ENCODE measurements around the gene CCDC106. TPM values are rescaled to one million over a fixed set of nuclear protein-coding genes. Genes with fewer than 3 reads are reported as not detected.

Gene CCDC106
- total RNA-seq, 2 experiments from 2014 or later, result 4.2 to 4.4 TPM

GRCh38 chr19:55694241-55694655 is 46.2 kb downstream of the CCDC106 start:
- no peaks in the 10 kb centered on the region for H3K27me3 Mint-ChIP-seq (ENCODE audit: low read depth)
- H3K27ac Mint-ChIP-seq, result no peak overlapping the region
- intact Hi-C loops (cut with micrococcal nuclease), result no loop called here
- CTCF ChIA-PET, result no interaction called here
- no peak for DNase-seq
- peaks cover 18% of the 10 kb centered on the region for H3K36me3 Mint-ChIP-seq (ENCODE audit: low read depth)
- no peak overlapping the region for H3K4me3 Mint-ChIP-seq
- H3K9me3 Mint-ChIP-seq, result no peaks in the 10 kb centered on the region
- H3K4me1 Mint-ChIP-seq (ENCODE audit: low read depth), result no peaks in the 10 kb centered on the region

GRCh38 chr19:55694656-55695491 is 46.9 kb downstream of the CCDC106 start:
- Mint-ChIP-seq H3K27me3 (ENCODE audit: low read depth) (no peaks in the 10 kb centered on the region), H3K27ac (no peak overlapping the region), H3K9me3 (no peaks in the 10 kb centered on the region), H3K4me3 (no peak overlapping the region), H3K36me3 (ENCODE audit: low read depth) (peaks cover 16% of the 10 kb centered on the region), H3K4me1 (ENCODE audit: low read depth) (no peaks in the 10 kb centered on the region)
- CTCF ChIA-PET, result no interaction called here
- no peak for DNase-seq
- intact Hi-C loops (cut with micrococcal nuclease), result no loop called here

GRCh38 chr19:55695511-55696290 is 47.7 kb downstream of the CCDC106 start:
- CTCF ChIA-PET, result no interaction called here
- Mint-ChIP-seq H3K9me3 (no peaks in the 10 kb centered on the region), H3K27me3 (ENCODE audit: low read depth) (no peaks in the 10 kb centered on the region), H3K4me3 (no peak overlapping the region), H3K4me1 (ENCODE audit: low read depth) (no peaks in the 10 kb centered on the region), H3K36me3 (ENCODE audit: low read depth) (peaks cover 21% of the 10 kb centered on the region), H3K27ac (no peak overlapping the region)
- intact Hi-C loops (cut with micrococcal nuclease), result no loop called here
- DNase-seq, result no peak

GRCh38 chr19:55696301-55697068 is 48.5 kb downstream of the CCDC106 start:
- H3K36me3 Mint-ChIP-seq (ENCODE audit: low read depth), result peaks cover 21% of the 10 kb centered on the region
- CTCF ChIA-PET, result no interaction called here
- intact Hi-C loops (cut with micrococcal nuclease), result no loop called here
- H3K4me1 Mint-ChIP-seq (ENCODE audit: low read depth), result no peaks in the 10 kb centered on the region
- no peak for DNase-seq
- no peaks in the 10 kb centered on the region for H3K27me3 Mint-ChIP-seq (ENCODE audit: low read depth)
- H3K27ac Mint-ChIP-seq, result no peak overlapping the region
- H3K9me3 Mint-ChIP-seq, result no peaks in the 10 kb centered on the region
- no peak overlapping the region for H3K4me3 Mint-ChIP-seq

GRCh38 chr19:55697069-55697440 is 49.0 kb downstream of the CCDC106 start:
- Mint-ChIP-seq H3K27ac (no peak overlapping the region), H3K36me3 (ENCODE audit: low read depth) (peaks cover 23% of the 10 kb centered on the region), H3K4me1 (ENCODE audit: low read depth) (no peaks in the 10 kb centered on the region), H3K9me3 (no peaks in the 10 kb centered on the region), H3K4me3 (no peak overlapping the region), H3K27me3 (ENCODE audit: low read depth) (no peaks in the 10 kb centered on the region)
- intact Hi-C loops (cut with micrococcal nuclease), result no loop called here
- CTCF ChIA-PET, result no interaction called here
- no peak for DNase-seq

GRCh38 chr19:55697698-55698097 is 49.7 kb downstream of the CCDC106 start:
- Mint-ChIP-seq H3K9me3 (no peaks in the 10 kb centered on the region), H3K36me3 (ENCODE audit: low read depth) (peaks cover 23% of the 10 kb centered on the region), H3K4me1 (ENCODE audit: low read depth) (no peaks in the 10 kb centered on the region), H3K27ac (no peak overlapping the region), H3K4me3 (no peak overlapping the region), H3K27me3 (ENCODE audit: low read depth) (no peaks in the 10 kb centered on the region)
- CTCF ChIA-PET, result no interaction called here
- no peak for DNase-seq
- intact Hi-C loops (cut with micrococcal nuclease), result no loop called here

GRCh38 chr19:55698256-55698655 is 50.2 kb downstream of the CCDC106 start:
- DNase-seq, result no peak
- CTCF ChIA-PET, result no interaction called here
- intact Hi-C loops (cut with micrococcal nuclease), result no loop called here
- Mint-ChIP-seq H3K9me3 (no peaks in the 10 kb centered on the region), H3K27ac (no peak overlapping the region), H3K4me1 (ENCODE audit: low read depth) (no peaks in the 10 kb centered on the region), H3K27me3 (ENCODE audit: low read depth) (no peaks in the 10 kb centered on the region), H3K4me3 (no peak overlapping the region), H3K36me3 (ENCODE audit: low read depth) (peaks cover 23% of the 10 kb centered on the region)

GRCh38 chr19:55699221-55699620 is 51.2 kb downstream of the CCDC106 start:
- no peaks in the 10 kb centered on the region for H3K27me3 Mint-ChIP-seq (ENCODE audit: low read depth)
- intact Hi-C loops (cut with micrococcal nuclease), result no loop called here
- peaks cover 2% of the 10 kb centered on the region for H3K4me1 Mint-ChIP-seq (ENCODE audit: low read depth)
- no peak overlapping the region for H3K4me3 Mint-ChIP-seq
- no peaks in the 10 kb centered on the region for H3K9me3 Mint-ChIP-seq
- DNase-seq, result no peak
- CTCF ChIA-PET, result interaction anchor here (1.2 kb wide), 1 partner anchor 110 kb away, joined by 3 read pairs; no protein-coding TSS in a partner anchor
- peaks cover 30% of the 10 kb centered on the region for H3K36me3 Mint-ChIP-seq (ENCODE audit: low read depth)
- H3K27ac Mint-ChIP-seq, result no peak overlapping the region

- Mint-ChIP-seq H3K4me3 (no peak overlapping the region), H3K36me3 (ENCODE audit: low read depth) (peaks cover 29% of the 10 kb centered on the region), H3K9me3 (no peaks in the 10 kb centered on the region), H3K27ac (no peak overlapping the region), H3K4me1 (ENCODE audit: low read depth) (peaks cover 2% of the 10 kb centered on the region), H3K27me3 (ENCODE audit: low read depth) (no peaks in the 10 kb centered on the region)
- no peak for DNase-seq
- CTCF ChIA-PET, result no interaction called here
- intact Hi-C loops (cut with micrococcal nuclease), result no loop called here
These were observed 52.8 kb downstream of the CCDC106 start for GRCh38 chr19:55700813-55701212.

GRCh38 chr19:55702131-55702627 is 54.2 kb downstream of the CCDC106 start:
- H3K9me3 Mint-ChIP-seq, result no peaks in the 10 kb centered on the region
- no peak overlapping the region for H3K4me3 Mint-ChIP-seq
- peaks cover 24% of the 10 kb centered on the region for H3K36me3 Mint-ChIP-seq (ENCODE audit: low read depth)
- DNase-seq, result no peak
- CTCF ChIA-PET, result interaction anchor here (1.1 kb wide), 1 partner anchor 474 kb away, joined by 3 read pairs; the partner anchor contains the start of gene GALP
- H3K27me3 Mint-ChIP-seq (ENCODE audit: low read depth), result no peaks in the 10 kb centered on the region
- peaks cover 2% of the 10 kb centered on the region for H3K4me1 Mint-ChIP-seq (ENCODE audit: low read depth)
- no peak overlapping the region for H3K27ac Mint-ChIP-seq
- intact Hi-C loops (cut with micrococcal nuclease), result no loop called here

Measured in activated naive CD4-positive, alpha-beta T cell treated with anti-CD3 and anti-CD28 coated beads for 36 hours (primary cell).